OCI-LY7 (cell line): ENCODE measurements around the gene ASB18. TPM values are rescaled to one million over a fixed set of nuclear protein-coding genes. Genes with fewer than 3 reads are reported as not detected.

Source experiments
- BruUV-seq: library from RNA; stranded (reverse); fragments of 400-500 nt; replicated peaks from 2 replicates; lab custom pipeline; 2021; lab: Mats Ljungman, UMichigan
- CTCF ChIA-PET: fragments of 300-600 bp; sonication (Branson Sonifier 250); formaldehyde crosslinking; loops from one replicate; lab custom pipeline; 2022; ENCODE audit warnings: antibody characterized with exemption; ENCODE audit not compliant: unreplicated experiment; lab: Charles Lee
- POLR2A ChIA-PET: fragments of 300-600 bp; sonication (Branson Sonifier 250); formaldehyde crosslinking; loops from one replicate; lab custom pipeline; 2022; ENCODE audit warnings: antibody characterized with exemption; lab: Charles Lee
- DNase-seq: peaks from one replicate; pipeline ENCODE4 v3.0.0-alpha.2; 2015; ENCODE audit warnings: low spot score
- H2AFZ ChIP-seq: fragments of 200-600 bp; sonication (generic), shearing (Covaris generic); 2 replicates; pipeline ENCODE4 v1.6.1; 2014; ENCODE audit warnings: mild to moderate bottlenecking, antibody characterized with exemption, low read length, moderate library complexity
- H3K27ac ChIP-seq: fragments of 200-600 bp; sonication (generic); 2 replicates; pipeline ENCODE4 v1.5.1; 2014; ENCODE audit warnings: mixed run types, low read depth, mild to moderate bottlenecking, moderate library complexity, low read length, inconsistent platforms; ENCODE audit not compliant: poor library complexity, severe bottlenecking
- H3K36me3 ChIP-seq: fragments of 200-600 bp; sonication (generic); 2 replicates; pipeline ENCODE4 v1.6.1; 2014; ENCODE audit warnings: mild to moderate bottlenecking, antibody characterized with exemption, low read length, moderate library complexity, mixed read lengths; ENCODE audit not compliant: insufficient read depth
- H3K4me1 ChIP-seq: fragments of 200-600 bp; sonication (generic); 2 replicates; pipeline ENCODE4 v1.5.1; 2014; ENCODE audit warnings: mild to moderate bottlenecking, low read length; ENCODE audit not compliant: insufficient read depth, poor library complexity, severe bottlenecking
- H3K4me2 ChIP-seq: fragments of 200-600 bp; sonication (generic); 2 replicates; pipeline ENCODE4 v1.6.1; 2014; ENCODE audit warnings: mild to moderate bottlenecking, low read length
- H3K4me3 ChIP-seq: fragments of 200-600 bp; sonication (generic); 2 replicates; pipeline ENCODE4 v1.5.1; 2014; ENCODE audit warnings: mild to moderate bottlenecking, low read depth, low read length; ENCODE audit not compliant: poor library complexity, severe bottlenecking
- H3K79me2 ChIP-seq: fragments of 200-600 bp; sonication (generic); 2 replicates; pipeline ENCODE4 v1.6.1; 2016; ENCODE audit warnings: low read depth, mild to moderate bottlenecking, low read length, moderate library complexity, mixed read lengths; ENCODE audit not compliant: insufficient read depth
- H3K9me2 ChIP-seq: fragments of 200-600 bp; sonication (generic); 2 replicates; pipeline ENCODE4 v1.6.1; 2016; ENCODE audit warnings: mild to moderate bottlenecking, low read length, mixed read lengths; ENCODE audit not compliant: insufficient read depth
- H3K9me3 ChIP-seq: fragments of 200-600 bp; sonication (generic); 2 replicates; pipeline ENCODE4 v1.6.1; 2014; ENCODE audit warnings: mild to moderate bottlenecking, mixed run types, low read length, mixed read lengths
- H4K20me1 ChIP-seq: fragments of 200-600 bp; sonication (generic); 2 replicates; pipeline ENCODE4 v1.6.1; 2014; ENCODE audit warnings: mild to moderate bottlenecking, antibody characterized with exemption, low read length, moderate library complexity, mixed read lengths; ENCODE audit not compliant: insufficient read depth
- EZH2phosphoT487 ChIP-seq: fragments of 200-600 bp; sonication (generic); IDR thresholded peaks from 2 replicates; pipeline ENCODE4 v1.6.1; 2018; ENCODE audit warnings: low read depth, borderline replicate concordance, mild to moderate bottlenecking, mixed run types, antibody characterized with exemption, low read length, moderate library complexity, mixed read lengths
- intact Hi-C: fragments of 100-400 bp; cut with micrococcal nuclease; formaldehyde crosslinking; loops from one replicate; pipeline ENCODE4 v1.10.0; 2022; ENCODE audit not compliant: unreplicated experiment
- total RNA-seq, 2 experiments: library from RNA; depleted of rRNA in 1 of 2; stranded (reverse); fragments of >200 nt in 1 of 2; shearing (Covaris generic) in 1 of 2; gene quantifications; 2 replicates each; pipeline ENCODE4 v1.2.3, GENCODE V29; 2014 to 2022
- TF ChIP-seq, protein P1 (sequence below): fragments of 200-600 bp; sonication (generic); conservative IDR thresholded peaks from 2 replicates; pipeline ENCODE4 v1.5.1; 2014; ENCODE audit warnings: mild to moderate bottlenecking, antibody characterized with exemption, low read length, moderate library complexity, mixed read lengths

The ASB18 gene
- total RNA-seq, 2 experiments from 2014 or later, result not detected

DNA sequence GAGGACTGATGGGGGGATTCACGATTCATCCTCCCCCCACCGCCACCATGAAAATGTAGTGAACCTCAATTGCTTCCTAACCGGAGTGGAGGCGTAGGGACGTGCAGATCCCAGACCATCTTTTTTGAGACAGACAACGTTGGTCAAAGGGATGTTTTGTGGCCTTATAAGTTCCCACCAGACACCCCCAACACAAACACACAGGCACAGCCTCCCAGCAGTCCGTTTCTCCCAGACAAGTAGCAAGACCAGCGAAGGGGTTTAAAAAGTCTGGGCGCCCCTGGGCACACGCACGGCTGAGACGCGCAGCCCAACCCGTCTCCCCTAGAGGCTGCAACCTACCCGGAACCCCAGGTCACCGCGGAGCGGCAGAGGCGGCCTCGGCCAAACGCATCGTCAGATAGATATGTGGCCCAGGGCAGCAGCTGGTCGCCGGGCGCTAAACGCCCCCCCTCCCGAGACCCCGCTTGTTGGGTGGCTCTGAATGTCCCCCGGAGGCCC is 97.4 kb downstream of the ASB18 start:
- intact Hi-C loops, result no loop called here

GRCh38 chr2:236165842-236166795 is 98.1 kb downstream of the ASB18 start:
- H3K27ac ChIP-seq, result no peak overlapping the region
- H3K36me3 ChIP-seq, result no peaks in the 10 kb centered on the region
- CTCF ChIA-PET, result no interaction called here
- H3K9me2 ChIP-seq, result no peaks in the 10 kb centered on the region
- H3K79me2 ChIP-seq, result no peaks in the 10 kb centered on the region
- intact Hi-C loops, result no loop called here
- no peak for DNase-seq
- no peak overlapping the region for H3K4me2 ChIP-seq
- H3K4me3 ChIP-seq, result no peak overlapping the region
- H3K9me3 ChIP-seq, result no peaks in the 10 kb centered on the region
- no peaks in the 10 kb centered on the region for H4K20me1 ChIP-seq
- POLR2A ChIA-PET, result no interaction called here
- no peaks in the 10 kb centered on the region for H3K4me1 ChIP-seq
- BruUV-seq, result no TSS peak
- no peak overlapping the region for H2AFZ ChIP-seq
- TF ChIP-seq EZH2phosphoT487, result no peak
- TF ChIP-seq, protein P1, sequence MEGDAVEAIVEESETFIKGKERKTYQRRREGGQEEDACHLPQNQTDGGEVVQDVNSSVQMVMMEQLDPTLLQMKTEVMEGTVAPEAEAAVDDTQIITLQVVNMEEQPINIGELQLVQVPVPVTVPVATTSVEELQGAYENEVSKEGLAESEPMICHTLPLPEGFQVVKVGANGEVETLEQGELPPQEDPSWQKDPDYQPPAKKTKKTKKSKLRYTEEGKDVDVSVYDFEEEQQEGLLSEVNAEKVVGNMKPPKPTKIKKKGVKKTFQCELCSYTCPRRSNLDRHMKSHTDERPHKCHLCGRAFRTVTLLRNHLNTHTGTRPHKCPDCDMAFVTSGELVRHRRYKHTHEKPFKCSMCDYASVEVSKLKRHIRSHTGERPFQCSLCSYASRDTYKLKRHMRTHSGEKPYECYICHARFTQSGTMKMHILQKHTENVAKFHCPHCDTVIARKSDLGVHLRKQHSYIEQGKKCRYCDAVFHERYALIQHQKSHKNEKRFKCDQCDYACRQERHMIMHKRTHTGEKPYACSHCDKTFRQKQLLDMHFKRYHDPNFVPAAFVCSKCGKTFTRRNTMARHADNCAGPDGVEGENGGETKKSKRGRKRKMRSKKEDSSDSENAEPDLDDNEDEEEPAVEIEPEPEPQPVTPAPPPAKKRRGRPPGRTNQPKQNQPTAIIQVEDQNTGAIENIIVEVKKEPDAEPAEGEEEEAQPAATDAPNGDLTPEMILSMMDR, result no peak

More for the DNA sequence above, 97.4 kb downstream of the ASB18 start:
- H3K4me1 ChIP-seq, result no peaks in the 10 kb centered on the region
- H3K4me2 ChIP-seq, result no peak overlapping the region
- POLR2A ChIA-PET, result no interaction called here
- H3K27ac ChIP-seq, result no peak overlapping the region
- no peak overlapping the region for H2AFZ ChIP-seq
- no peaks in the 10 kb centered on the region for H4K20me1 ChIP-seq
- H3K9me3 ChIP-seq, result no peaks in the 10 kb centered on the region
- CTCF ChIA-PET, result no interaction called here
- no peak for DNase-seq
- BruUV-seq, result no TSS peak
- no peaks in the 10 kb centered on the region for H3K36me3 ChIP-seq
- H3K4me3 ChIP-seq, result no peak overlapping the region
- H3K9me2 ChIP-seq, result no peaks in the 10 kb centered on the region
- no peak for TF ChIP-seq EZH2phosphoT487
- TF ChIP-seq, protein P1, result no peak
- H3K79me2 ChIP-seq, result no peaks in the 10 kb centered on the region
